Measurements from ENCODE around the gene CNKSR3. TPM values are rescaled to one million over a fixed set of nuclear protein-coding genes. Genes with fewer than 3 reads are reported as not detected.

CNKSR3 gene
- total RNA-seq, 1 donor from 2014 or later, result 8.8 TPM

DNA sequence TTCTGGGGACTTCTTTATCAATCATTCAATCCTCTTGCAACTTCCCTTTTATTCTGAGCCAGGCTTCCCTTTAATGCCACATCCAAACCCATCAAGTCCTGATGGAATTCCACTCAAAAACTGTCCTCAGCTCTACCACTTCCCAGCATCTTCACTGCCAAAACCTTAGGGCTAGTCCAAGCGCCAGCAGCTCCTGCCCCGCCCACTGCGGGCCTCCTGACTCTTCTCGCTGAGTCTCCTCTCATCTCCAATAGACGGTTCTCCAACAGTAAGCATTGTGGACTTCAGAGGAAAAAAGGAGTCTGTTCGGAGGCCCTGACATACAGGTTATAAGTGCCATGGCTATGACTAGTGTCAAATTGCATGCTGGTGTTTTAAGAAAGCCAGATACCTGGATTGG is 38.7 kb upstream of the CNKSR3 start:
- no peak overlapping the region for H3K27ac ChIP-seq
- no peaks in the 10 kb centered on the region for H3K9me3 Mint-ChIP-seq
- no peaks in the 10 kb centered on the region for H3K4me1 Mint-ChIP-seq
- DNase-seq (ENCODE audit: low spot score), result no peak
- H4K20me1 ChIP-seq (ENCODE audit: low read depth), result no peaks in the 10 kb centered on the region
- H3K27me3 ChIP-seq, result no peaks in the 10 kb centered on the region
- H2AFZ ChIP-seq (replicated peaks), result no peak overlapping the region
- H3K36me3 ChIP-seq, result no peaks in the 10 kb centered on the region
- no peak overlapping the region for H3K4me2 ChIP-seq
- no peak overlapping the region for H3K4me3 Mint-ChIP-seq
- no peaks in the 10 kb centered on the region for H3K79me2 ChIP-seq (ENCODE audit: low read depth)
- H3K4me1 ChIP-seq, result no peaks in the 10 kb centered on the region
- H3K9ac ChIP-seq, result no peak overlapping the region
- H3K9me3 ChIP-seq (ENCODE audit: low read depth), result no peaks in the 10 kb centered on the region
- TF ChIP-seq EZH2phosphoT487 (IDR thresholded peaks at IDR 0.05), result no peak
- no peak for TF ChIP-seq CTCF (IDR thresholded peaks at IDR 0.05)
- no peak for TF ChIP-seq EZH2 (IDR thresholded peaks at IDR 0.05)
- H3K36me3 Mint-ChIP-seq, result no peaks in the 10 kb centered on the region
- H3K4me3 ChIP-seq, result no peak overlapping the region
- peaks cover 6% of the 10 kb centered on the region for H3F3A ChIP-seq (ENCODE audit: low read depth)
- H3K27me3 Mint-ChIP-seq (ENCODE audit: insufficient read depth, low read depth), result peaks cover 5% of the 10 kb centered on the region
- H3K27ac Mint-ChIP-seq, result no peak overlapping the region

DNA sequence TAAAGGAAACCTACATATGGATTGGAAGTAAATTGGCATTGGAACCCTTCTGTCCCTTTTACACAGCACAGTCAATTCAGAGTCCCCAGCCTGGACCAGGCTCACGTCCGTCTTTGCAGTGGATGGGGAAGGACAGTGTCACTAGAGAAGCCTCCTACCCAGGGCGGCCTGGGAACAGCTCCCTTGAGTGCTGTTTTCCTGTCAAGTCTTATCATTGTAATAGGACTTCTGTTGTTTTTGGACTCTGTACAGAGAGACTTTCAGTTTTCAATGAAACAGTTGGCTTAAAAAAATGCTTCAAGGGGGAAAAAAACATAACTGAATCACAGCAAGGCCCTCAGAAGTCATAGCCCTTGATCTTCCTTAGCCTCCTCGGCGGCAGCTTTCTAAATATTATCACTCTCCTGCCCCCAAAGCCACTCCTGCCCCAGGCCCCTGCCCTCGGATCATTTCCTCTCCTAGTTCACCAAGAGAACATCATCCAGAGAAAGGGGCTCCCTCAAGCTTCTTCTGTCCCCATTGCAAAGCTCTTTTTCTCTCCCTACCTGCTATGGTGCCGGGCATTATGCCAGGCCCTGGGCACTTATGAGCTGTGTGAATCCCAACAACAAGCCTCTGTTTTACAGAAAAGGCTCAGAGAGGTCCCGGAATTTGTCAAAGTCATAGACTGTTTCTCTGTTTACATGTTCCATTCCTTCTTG is 37.8 kb upstream of the CNKSR3 start:
- H3K27ac ChIP-seq, result no peak overlapping the region
- no peak overlapping the region for H3K4me3 ChIP-seq
- H3K36me3 ChIP-seq, result no peaks in the 10 kb centered on the region
- H3K79me2 ChIP-seq (ENCODE audit: low read depth), result no peaks in the 10 kb centered on the region
- H3K4me1 Mint-ChIP-seq, result peaks cover 4% of the 10 kb centered on the region
- H3K27me3 Mint-ChIP-seq (ENCODE audit: insufficient read depth, low read depth), result peaks cover 5% of the 10 kb centered on the region
- H3K4me3 Mint-ChIP-seq, result no peak overlapping the region
- no peak for TF ChIP-seq EZH2phosphoT487 (IDR thresholded peaks at IDR 0.05)
- TF ChIP-seq EZH2 (IDR thresholded peaks at IDR 0.05), result no peak
- TF ChIP-seq CTCF (IDR thresholded peaks at IDR 0.05), result no peak
- no peak overlapping the region for H3K9ac ChIP-seq
- H2AFZ ChIP-seq (replicated peaks), result no peak overlapping the region
- no peaks in the 10 kb centered on the region for H3K9me3 ChIP-seq (ENCODE audit: low read depth)
- H3K4me1 ChIP-seq, result no peaks in the 10 kb centered on the region
- no peak overlapping the region for H3K27ac Mint-ChIP-seq
- H3K9me3 Mint-ChIP-seq, result no peaks in the 10 kb centered on the region
- no peaks in the 10 kb centered on the region for H3K36me3 Mint-ChIP-seq
- H4K20me1 ChIP-seq (ENCODE audit: low read depth), result no peaks in the 10 kb centered on the region
- no peak overlapping the region for H3K4me2 ChIP-seq
- H3F3A ChIP-seq (ENCODE audit: low read depth), result peaks cover 12% of the 10 kb centered on the region
- no peak for DNase-seq (ENCODE audit: low spot score)
- H3K27me3 ChIP-seq, result no peaks in the 10 kb centered on the region

DNA sequence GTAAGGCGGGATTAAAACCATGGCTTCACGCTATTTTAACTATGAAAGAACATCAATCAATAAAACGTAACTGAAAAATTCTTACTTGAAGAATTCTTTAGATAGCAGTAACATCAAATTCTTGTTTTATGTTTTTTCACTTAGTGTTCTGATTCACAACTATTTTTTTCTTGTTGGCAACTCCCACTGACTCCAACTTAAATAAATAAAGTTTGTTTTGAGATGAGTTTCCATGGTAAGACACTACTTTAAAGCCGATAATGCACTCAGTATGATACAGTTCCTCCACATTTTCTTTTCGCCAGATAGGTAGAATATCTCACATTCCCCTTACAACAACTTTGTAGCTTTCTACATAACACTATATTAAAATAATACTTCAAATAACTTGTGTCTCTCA is 33.1 kb upstream of the CNKSR3 start:
- H3K27ac Mint-ChIP-seq, result no peak overlapping the region
- peaks cover 20% of the 10 kb centered on the region for H3K4me1 Mint-ChIP-seq

More for the DNA sequence above, 33.1 kb upstream of the CNKSR3 start:
- Histone ChIP-seq H3K27me3 (no peaks in the 10 kb centered on the region), H3K4me2 (no peak overlapping the region), H3K36me3 (no peaks in the 10 kb centered on the region), H3K9me3 (ENCODE audit: low read depth) (no peaks in the 10 kb centered on the region), H2AFZ (replicated peaks) (no peak overlapping the region), H4K20me1 (ENCODE audit: low read depth) (no peaks in the 10 kb centered on the region), H3K79me2 (ENCODE audit: low read depth) (no peaks in the 10 kb centered on the region), H3K4me3 (no peak overlapping the region), H3K9ac (no peak overlapping the region), H3K27ac (no peak overlapping the region), H3K4me1 (peaks cover 21% of the 10 kb centered on the region), H3F3A (ENCODE audit: low read depth) (peaks cover 37% of the 10 kb centered on the region)
- Mint-ChIP-seq H3K27me3 (ENCODE audit: insufficient read depth, low read depth) (peaks cover 5% of the 10 kb centered on the region), H3K36me3 (no peaks in the 10 kb centered on the region), H3K4me3 (no peak overlapping the region), H3K9me3 (no peaks in the 10 kb centered on the region)
- no peak for TF ChIP-seq EZH2phosphoT487 (IDR thresholded peaks at IDR 0.05)
- no peak for TF ChIP-seq CTCF (IDR thresholded peaks at IDR 0.05)
- no peak for TF ChIP-seq EZH2 (IDR thresholded peaks at IDR 0.05)
- no peak for DNase-seq (ENCODE audit: low spot score)
